ENCODE data around the gene WNT4. TPM values are rescaled to one million over a fixed set of nuclear protein-coding genes. Genes with fewer than 3 reads are reported as not detected.
A peak's percentile ranks its signal among the peaks of the same experiment; 100 is the strongest.

Gene WNT4
- total RNA-seq, 2 donors from 2014 or later: not detected

DNA sequence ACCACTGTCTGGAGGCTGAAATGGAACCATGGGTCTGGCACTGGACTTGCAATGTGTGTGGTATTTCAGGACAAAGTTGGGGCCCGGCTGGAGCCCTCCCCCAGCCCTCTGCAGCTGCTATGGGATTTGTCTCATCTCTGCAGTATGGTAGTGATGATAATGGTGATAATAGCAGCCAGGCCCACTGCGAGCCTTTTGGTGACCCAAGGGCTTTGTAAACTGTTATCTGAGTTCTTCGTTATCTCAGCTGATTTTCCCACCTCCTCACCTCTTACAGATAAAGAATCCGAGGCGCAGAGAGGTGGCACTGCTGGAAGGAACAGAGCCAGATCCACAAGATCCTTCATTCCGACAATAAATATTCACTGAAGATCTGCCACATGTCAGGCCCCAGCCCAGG, 11.7 kb upstream of the WNT4 start:
- no peak overlapping the region for H3K27ac Mint-ChIP-seq
- H3K36me3 Mint-ChIP-seq (ENCODE audit: low read depth): peaks cover 2% of the 10 kb centered on the region
- peaks cover 7% of the 10 kb centered on the region for H3K4me1 Mint-ChIP-seq
- DNase-seq (no peak), ATAC-seq (no peak)
- no peaks in the 10 kb centered on the region for H3K9me3 ChIP-seq (ENCODE audit: control insufficient read depth, low read length, poor library complexity, severe bottlenecking)
- peaks cover 57% of the 10 kb centered on the region for H3K27me3 Mint-ChIP-seq
- no peak overlapping the region for H3K4me3 Mint-ChIP-seq

DNA sequence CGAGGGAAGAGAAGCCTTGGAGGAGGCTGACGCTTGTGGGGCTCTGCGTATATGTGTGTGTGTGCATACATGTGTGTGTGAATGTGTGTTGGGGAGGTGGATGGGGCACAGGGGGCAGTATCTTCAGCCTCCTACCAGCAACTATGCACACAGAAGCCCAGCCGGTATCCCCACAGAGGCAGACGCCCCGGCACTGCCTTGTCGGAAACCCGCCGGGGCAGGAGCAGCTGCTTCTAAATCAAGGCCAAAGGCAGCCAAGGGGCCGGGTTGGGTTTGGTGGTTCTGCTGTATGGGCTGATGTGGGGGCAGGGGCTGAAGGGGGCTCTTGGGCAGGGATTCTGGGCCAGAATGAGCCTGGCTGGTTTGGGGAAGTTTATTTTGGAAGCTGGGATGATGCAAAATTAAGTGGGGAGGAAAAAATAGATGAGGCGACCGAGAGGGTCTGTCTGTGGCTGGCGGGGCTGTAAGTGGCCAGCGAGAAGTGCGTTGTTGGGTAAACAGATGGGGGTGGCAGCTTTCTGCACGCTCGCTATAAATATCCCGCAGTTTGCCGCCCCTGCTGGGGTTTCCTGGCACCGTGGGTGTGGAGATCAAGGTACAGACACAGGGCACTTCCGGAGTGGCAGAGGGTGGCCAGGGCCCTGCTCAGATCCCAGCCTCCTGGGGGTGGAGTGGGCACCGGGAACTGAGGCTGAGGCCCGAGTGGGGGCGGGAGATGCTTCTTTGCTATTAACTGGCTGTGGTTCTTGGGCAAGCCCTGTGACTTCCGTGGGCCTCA, 11.0 kb upstream of the WNT4 start:
- Mint-ChIP-seq H3K27ac (no peak overlapping the region), H3K4me1 (peaks cover 7% of the 10 kb centered on the region), H3K36me3 (ENCODE audit: low read depth) (peaks cover 2% of the 10 kb centered on the region), H3K27me3 (peaks cover 63% of the 10 kb centered on the region), H3K4me3 (no peak overlapping the region)
- no peaks in the 10 kb centered on the region for H3K9me3 ChIP-seq (ENCODE audit: control insufficient read depth, low read length, poor library complexity, severe bottlenecking)
- DNase-seq: no peak
- no peak for ATAC-seq

DNA sequence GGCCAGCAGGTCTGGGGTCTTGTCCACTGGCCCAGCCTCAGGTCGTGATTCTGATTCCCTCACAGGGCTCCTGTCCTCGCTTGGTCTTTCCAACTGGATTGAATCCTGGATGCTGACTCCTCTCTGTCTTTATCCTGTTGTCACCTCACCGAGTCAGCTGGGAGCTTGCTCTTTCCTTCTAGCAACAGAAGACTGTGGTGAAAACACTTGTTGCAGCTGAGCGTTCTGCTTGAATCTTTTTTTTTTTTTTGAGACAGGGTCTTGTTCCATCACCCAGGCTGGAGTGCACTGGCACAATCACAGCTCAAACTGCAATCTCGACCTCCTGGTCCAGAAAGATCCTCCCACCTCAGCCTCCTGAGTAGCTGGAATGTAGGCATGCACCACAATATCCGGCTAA, 8.0 kb upstream of the WNT4 start:
- H3K36me3 Mint-ChIP-seq (ENCODE audit: low read depth): peaks cover 2% of the 10 kb centered on the region
- ATAC-seq: no peak
- peaks cover 73% of the 10 kb centered on the region for H3K27me3 Mint-ChIP-seq
- DNase-seq: no peak
- no peak overlapping the region for H3K4me3 Mint-ChIP-seq
- H3K4me1 Mint-ChIP-seq: peaks cover 7% of the 10 kb centered on the region
- H3K9me3 ChIP-seq (ENCODE audit: control insufficient read depth, low read length, poor library complexity, severe bottlenecking): no peaks in the 10 kb centered on the region
- H3K27ac Mint-ChIP-seq: no peak overlapping the region

DNA sequence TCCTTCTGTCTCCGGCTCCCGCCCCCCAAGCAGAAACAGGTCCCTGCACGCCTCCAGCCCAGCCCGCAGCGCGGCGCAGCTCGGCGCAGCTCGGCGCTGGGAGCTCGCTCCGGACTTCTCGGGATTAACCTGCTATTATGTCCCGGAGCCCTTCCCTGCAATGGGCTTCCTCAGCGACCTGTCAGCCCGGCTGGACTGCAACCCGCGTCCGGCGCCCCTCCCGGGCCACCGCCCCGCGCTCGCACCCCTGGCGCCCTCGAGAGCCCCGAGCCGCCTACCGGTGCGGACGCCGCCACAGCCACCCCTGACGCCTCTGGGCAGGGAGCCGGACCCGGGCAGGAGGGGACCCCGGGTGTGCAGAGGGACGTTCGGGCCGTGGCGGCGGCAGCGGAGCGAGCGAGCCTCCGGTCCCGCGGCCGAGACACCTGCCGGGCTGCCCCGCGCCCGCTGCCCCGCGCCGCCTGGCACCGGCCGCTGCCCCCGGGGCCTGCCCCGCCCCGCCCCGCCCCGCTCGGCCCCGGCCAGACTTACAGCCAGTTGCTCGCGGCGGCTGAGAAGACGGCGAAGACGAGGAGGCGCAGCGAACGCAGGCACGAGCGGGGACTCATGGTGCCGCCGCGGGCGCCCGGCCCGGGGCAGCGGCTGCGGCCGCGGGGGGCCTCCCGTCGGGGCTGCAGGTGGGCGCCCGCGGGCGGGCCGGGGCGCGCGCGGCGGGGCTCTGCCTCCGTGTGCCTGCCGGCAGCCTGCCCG, 407 bp downstream of the WNT4 start:
- Mint-ChIP-seq H3K4me1 (peaks cover 7% of the 10 kb centered on the region), H3K4me3 (peak overlapping the region; percentile 39), H3K27me3 (peaks cover 68% of the 10 kb centered on the region), H3K27ac (no peak overlapping the region), H3K36me3 (ENCODE audit: low read depth) (no peaks in the 10 kb centered on the region)
- ATAC-seq (peak; percentile 33), DNase-seq (no peak)
- H3K9me3 ChIP-seq (ENCODE audit: control insufficient read depth, low read length, poor library complexity, severe bottlenecking): no peaks in the 10 kb centered on the region

DNA sequence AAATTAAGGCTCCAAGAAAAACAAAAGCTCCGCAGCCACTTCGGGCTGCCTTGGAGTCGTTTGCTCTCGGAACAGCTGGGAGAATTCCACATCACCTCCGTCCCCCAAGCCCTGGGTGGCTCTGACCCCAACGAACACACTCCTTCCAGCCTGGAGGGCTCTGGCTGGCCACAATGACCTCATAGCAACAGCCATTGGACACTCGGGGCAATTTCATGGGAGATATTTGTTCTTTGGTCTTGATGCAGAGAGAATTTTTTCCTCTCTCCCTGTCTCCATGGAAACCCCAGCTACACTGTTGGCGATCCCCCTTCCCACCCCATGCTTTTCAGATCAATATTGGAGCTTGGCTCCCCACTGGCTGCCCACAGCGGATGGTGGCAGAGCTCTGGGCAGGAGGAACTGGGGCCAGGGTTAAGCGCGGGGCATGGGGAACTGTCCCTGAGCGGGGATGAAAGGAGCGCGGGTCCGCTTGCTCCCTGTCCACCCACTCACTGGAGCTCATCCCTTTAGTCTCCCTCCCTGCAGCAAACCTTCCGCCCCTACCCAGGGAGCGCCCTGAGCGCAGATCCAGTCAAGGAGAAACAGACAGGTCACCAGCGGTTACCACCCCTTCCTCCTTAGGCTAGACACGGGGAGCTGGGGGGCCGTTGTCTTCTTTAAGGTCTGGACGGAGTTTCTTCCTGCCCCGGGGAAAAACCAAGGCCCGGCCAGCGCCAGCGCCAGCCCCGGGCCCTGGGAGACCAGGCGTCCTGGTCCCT, 1.2 kb downstream of the WNT4 start:
- ATAC-seq (no peak), DNase-seq (no peak)
- Mint-ChIP-seq H3K4me1 (peaks cover 7% of the 10 kb centered on the region), H3K27ac (no peak overlapping the region), H3K27me3 (peaks cover 64% of the 10 kb centered on the region), H3K36me3 (ENCODE audit: low read depth) (no peaks in the 10 kb centered on the region), H3K4me3 (peak overlapping the region; percentile 72)
- H3K9me3 ChIP-seq (ENCODE audit: control insufficient read depth, low read length, poor library complexity, severe bottlenecking): no peaks in the 10 kb centered on the region

DNA sequence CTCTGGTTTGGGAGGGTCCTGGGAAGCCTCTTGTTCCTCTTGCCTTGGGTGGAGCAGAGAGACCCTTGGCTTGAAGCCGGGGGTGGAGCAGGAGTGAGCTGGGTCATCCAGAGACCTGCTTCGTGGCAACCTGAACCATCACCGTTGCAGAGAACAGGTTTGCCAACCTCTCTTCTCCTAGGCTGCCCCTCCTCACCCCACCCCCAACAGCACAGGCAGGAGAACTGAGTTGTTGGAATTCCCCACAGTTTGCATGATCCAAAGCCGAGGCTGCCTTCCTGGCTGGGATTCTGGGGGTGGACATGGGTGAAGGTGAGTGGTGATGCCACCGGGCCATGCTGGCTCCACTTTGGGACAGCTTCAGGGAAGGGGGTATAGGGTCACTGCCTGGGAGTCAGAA, 2.2 kb downstream of the WNT4 start:
- DNase-seq (no peak), ATAC-seq (no peak)
- no peaks in the 10 kb centered on the region for H3K9me3 ChIP-seq (ENCODE audit: control insufficient read depth, low read length, poor library complexity, severe bottlenecking)
- H3K4me1 Mint-ChIP-seq: peaks cover 7% of the 10 kb centered on the region
- H3K27ac Mint-ChIP-seq: no peak overlapping the region
- H3K27me3 Mint-ChIP-seq: peaks cover 54% of the 10 kb centered on the region
- H3K36me3 Mint-ChIP-seq (ENCODE audit: low read depth): no peaks in the 10 kb centered on the region
- H3K4me3 Mint-ChIP-seq: no peak overlapping the region

DNA sequence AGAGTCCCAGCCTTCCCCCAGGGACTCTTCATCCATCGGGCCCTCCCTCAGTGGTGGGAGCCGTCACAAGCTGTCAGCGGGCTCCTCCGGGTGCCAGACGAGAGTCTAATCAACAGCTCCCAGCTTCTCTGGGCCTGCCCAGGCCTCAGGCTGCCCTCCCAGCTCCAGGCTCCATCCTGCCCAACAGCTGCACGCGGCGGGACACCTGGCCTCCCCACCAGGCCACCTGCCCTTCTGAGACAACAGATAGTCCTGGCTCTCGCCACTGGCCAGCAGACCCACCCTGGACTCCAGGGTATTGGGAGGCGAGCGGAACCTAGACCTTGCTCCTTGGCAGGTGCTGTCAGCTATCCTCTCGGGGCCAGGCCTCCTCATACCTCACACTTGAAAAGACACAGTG, 3.1 kb downstream of the WNT4 start:
- DNase-seq: no peak
- no peaks in the 10 kb centered on the region for H3K36me3 Mint-ChIP-seq (ENCODE audit: low read depth)
- H3K4me3 Mint-ChIP-seq: peak overlapping the region; percentile 2
- peaks cover 9% of the 10 kb centered on the region for H3K4me1 Mint-ChIP-seq
- ATAC-seq: no peak
- H3K9me3 ChIP-seq (ENCODE audit: control insufficient read depth, low read length, poor library complexity, severe bottlenecking): no peaks in the 10 kb centered on the region
- no peak overlapping the region for H3K27ac Mint-ChIP-seq
- H3K27me3 Mint-ChIP-seq: peaks cover 50% of the 10 kb centered on the region

DNA sequence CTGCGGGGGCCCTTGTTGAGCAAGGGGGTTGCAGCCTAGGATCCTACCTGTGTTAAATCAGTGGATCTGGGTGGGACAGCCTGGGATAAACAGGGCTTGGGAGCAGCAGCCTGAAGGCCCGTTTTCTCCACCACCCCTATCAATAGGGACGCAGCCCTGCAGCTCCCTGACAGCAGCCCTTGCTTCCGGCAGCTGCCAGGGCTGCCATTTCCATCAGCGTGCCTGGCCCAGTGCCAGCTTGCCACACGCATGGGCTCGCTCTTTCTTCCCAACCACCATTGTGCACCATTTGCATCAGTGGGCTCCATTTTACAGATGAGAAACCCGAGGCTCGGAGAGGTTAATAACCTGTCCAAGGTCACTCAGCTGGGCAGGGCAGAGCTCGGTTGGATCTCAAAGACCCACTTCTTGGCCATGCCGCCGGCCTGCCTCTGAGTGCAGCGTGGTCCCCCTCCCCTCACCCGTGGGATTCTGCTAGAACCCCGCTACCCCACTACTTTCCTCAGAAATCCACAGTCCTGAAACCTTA, 3.8 kb downstream of the WNT4 start:
- Mint-ChIP-seq H3K36me3 (ENCODE audit: low read depth) (no peaks in the 10 kb centered on the region), H3K27me3 (peaks cover 45% of the 10 kb centered on the region), H3K4me1 (peaks cover 10% of the 10 kb centered on the region), H3K27ac (no peak overlapping the region), H3K4me3 (no peak overlapping the region)
- H3K9me3 ChIP-seq (ENCODE audit: control insufficient read depth, low read length, poor library complexity, severe bottlenecking): no peaks in the 10 kb centered on the region
- no peak for ATAC-seq
- no peak for DNase-seq

DNA sequence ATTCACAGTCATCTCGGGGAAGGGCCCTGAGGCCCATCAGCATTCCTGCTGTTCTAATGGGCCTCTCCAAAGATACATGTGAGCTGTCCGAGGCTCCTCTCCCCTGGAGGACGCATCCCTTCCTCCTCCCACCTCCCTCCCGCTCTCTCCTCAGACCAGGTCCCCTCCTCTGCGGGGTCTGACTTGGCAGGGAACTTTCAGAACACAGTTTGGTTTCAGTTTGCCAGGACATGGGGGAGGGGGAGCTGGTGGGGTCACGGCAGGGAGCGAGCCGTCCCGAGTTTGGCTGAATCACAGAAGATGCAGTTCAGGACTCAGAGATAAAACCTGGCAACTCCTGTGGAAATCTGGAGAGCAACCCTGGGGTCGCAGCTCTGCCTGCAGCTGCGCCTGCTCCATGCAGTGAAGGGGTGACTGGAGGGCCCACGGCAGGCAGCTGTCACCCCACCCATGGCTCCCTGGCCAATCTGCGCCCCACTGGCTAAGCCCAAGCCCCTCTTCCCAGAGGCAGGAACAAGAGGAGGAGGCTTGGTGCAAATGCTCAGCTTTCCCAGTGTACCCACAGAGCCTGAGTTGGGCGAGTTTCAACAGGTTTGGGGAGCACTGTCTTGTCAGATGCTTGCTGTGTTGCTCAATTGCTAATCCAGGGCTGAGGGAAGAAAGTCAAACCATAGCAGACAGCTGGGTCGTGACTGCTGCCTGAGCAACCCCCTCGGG, 5.7 kb downstream of the WNT4 start:
- no peak overlapping the region for H3K4me3 Mint-ChIP-seq
- H3K27me3 Mint-ChIP-seq: peaks cover 39% of the 10 kb centered on the region
- ATAC-seq (no peak), DNase-seq (no peak)
- no peaks in the 10 kb centered on the region for H3K9me3 ChIP-seq (ENCODE audit: control insufficient read depth, low read length, poor library complexity, severe bottlenecking)
- no peaks in the 10 kb centered on the region for H3K36me3 Mint-ChIP-seq (ENCODE audit: low read depth)
- H3K27ac Mint-ChIP-seq: no peak overlapping the region
- peaks cover 3% of the 10 kb centered on the region for H3K4me1 Mint-ChIP-seq

DNA sequence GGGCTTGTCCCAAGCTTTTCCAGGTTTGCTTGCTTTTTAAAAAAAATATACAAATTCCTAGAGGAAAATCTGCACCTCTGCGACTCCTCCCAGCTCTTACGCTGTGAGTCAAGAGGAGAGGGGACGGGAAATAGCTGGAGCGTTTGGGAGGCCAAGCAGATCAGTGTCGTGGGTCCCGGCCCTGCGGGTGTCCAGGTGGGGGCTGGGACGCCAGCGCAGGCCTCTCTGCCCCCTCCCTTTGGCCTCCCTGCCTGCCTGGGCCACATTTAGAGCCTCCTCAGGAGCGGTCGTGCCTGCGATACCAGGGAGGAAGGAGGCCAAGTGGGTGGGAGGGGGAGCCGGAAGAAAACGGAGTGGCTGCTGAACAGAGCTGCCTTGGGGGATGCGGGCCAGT, 9.0 kb downstream of the WNT4 start:
- H3K9me3 ChIP-seq (ENCODE audit: control insufficient read depth, low read length, poor library complexity, severe bottlenecking): no peaks in the 10 kb centered on the region
- Mint-ChIP-seq H3K4me3 (no peak overlapping the region), H3K27ac (no peak overlapping the region), H3K4me1 (peaks cover 6% of the 10 kb centered on the region), H3K36me3 (ENCODE audit: low read depth) (no peaks in the 10 kb centered on the region), H3K27me3 (peaks cover 17% of the 10 kb centered on the region)
- DNase-seq: no peak
- no peak for ATAC-seq

DNA sequence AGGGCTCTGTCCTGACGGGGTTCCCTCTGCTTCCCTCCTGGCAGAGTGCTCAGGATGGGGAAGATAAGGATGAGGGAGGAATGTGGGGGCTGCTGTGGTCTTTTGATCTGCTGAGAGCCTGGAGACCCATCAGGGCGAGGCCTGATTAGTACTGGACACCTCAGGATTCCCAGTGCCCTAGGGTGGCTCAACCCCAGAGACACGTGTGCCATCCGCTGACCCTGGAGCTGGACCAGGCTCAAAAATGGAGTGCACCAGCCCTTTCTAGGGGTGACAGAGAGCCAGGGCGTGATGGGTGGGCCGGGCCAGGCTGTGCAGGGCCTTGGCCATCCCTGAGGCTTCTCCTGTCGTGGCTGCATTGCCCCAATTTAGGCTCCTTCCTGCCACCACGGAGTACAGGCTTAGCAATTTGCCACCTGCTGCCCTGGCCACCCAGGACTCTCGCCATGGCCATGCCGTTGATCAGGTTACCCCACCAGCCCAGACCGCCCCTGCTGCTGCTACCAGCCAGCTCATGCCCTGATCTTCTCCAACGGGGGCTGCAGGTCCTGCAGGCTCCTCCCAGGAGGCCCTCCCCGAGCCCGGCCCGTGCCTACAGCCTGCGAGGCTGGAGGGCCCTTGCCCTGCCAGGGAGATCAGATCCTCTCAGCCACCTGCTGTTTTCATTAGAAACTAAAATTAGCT, 9.5 kb downstream of the WNT4 start:
- H3K9me3 ChIP-seq (ENCODE audit: control insufficient read depth, low read length, poor library complexity, severe bottlenecking): no peaks in the 10 kb centered on the region
- H3K4me3 Mint-ChIP-seq: no peak overlapping the region
- no peak for DNase-seq
- H3K27me3 Mint-ChIP-seq: peaks cover 14% of the 10 kb centered on the region
- no peak for ATAC-seq
- H3K27ac Mint-ChIP-seq: no peak overlapping the region
- H3K4me1 Mint-ChIP-seq: peaks cover 8% of the 10 kb centered on the region
- no peaks in the 10 kb centered on the region for H3K36me3 Mint-ChIP-seq (ENCODE audit: low read depth)

DNA sequence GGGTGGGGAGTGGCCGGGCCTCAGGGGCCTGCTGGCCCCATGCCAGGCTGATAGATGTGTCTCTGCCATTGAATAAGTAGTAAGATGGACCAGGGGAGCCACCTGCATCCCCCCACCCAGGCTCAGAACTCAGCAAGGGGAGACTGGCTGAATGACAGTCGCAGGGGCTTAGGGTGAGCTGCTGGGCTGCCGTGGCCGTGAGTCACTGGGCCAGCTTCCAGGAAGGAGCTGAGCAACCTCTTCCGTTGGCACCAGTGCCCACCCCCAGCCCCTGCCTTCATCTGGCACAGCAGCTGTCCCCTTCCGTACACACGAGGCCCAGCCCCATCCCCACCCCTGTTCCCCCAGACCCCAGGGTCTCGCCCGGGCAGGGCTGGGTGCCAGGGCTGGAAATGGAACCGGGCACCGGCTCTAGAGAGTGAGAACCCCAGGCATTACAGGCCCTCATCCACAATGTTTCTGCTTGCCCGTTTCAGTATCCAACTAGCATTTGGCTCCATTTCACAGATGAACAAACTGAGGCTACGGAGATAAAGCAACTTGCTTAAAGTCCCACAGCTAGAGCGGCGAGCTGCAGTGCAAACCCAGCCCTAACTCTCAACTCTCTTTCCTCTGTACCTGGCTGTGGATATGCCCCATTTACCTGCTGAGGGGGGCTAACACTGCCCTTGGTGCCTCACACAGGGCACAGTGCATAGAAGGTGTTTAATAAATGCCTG, 10.2 kb downstream of the WNT4 start:
- DNase-seq: no peak
- H3K27me3 Mint-ChIP-seq: peaks cover 7% of the 10 kb centered on the region
- H3K4me3 Mint-ChIP-seq: no peak overlapping the region
- H3K4me1 Mint-ChIP-seq: peaks cover 8% of the 10 kb centered on the region
- H3K9me3 ChIP-seq (ENCODE audit: control insufficient read depth, low read length, poor library complexity, severe bottlenecking): no peaks in the 10 kb centered on the region
- no peak overlapping the region for H3K27ac Mint-ChIP-seq
- H3K36me3 Mint-ChIP-seq (ENCODE audit: low read depth): no peaks in the 10 kb centered on the region
- no peak for ATAC-seq

Data from T-helper 17 cell (primary cell).